Stomach (tissue), 9 donors: ENCODE data around the gene DAND5. TPM values are rescaled to one million over a fixed set of nuclear protein-coding genes. Genes with fewer than 3 reads are reported as not detected.
"Not testable (repeated sequence)": the region's sequence is repeated elsewhere in the genome, so short reads cannot be mapped to it uniquely, and the experiment has no call there.

Experiments used
- DNase-seq, 2 donors: peaks; one replicate each; pipeline versions ENCODE4 v3.0.0 to v3.0.0-alpha.2; 2013 to 2019
- H3K27ac ChIP-seq, 5 donors: fragments of 200-600 bp in 4 of 5; sonication (generic) in 4 of 5; one replicate each; pipeline ENCODE4 v1.5.1; 2013 to 2019; ENCODE audit warnings: mild to moderate bottlenecking in 1 of 5, moderate library complexity in 1 of 5
- H3K27me3 ChIP-seq, 3 donors: fragments of 200-600 bp; sonication (generic); one replicate each; pipeline ENCODE4 v1.5.1; 2017 to 2019; ENCODE audit warnings: mixed run types in 1 of 3
- H3K36me3 ChIP-seq, 4 donors: fragments of 200-600 bp; sonication (generic); 1 replicate in 3 of 4; 2 replicates in 1 of 4; pipeline ENCODE4 v1.5.1; 2016 to 2019
- H3K4me1 ChIP-seq, 4 donors: fragments of 200-600 bp; sonication (generic); one replicate each; pipeline ENCODE4 v1.5.1; 2016 to 2019
- H3K4me3 ChIP-seq, 4 donors: fragments of 200-600 bp; sonication (generic) in 3 of 4; one replicate each; pipeline ENCODE4 v1.5.1; 2016 to 2019; ENCODE audit warnings: mild to moderate bottlenecking in 1 of 4
- H3K9me3 ChIP-seq, 4 donors: fragments of 200-600 bp; sonication (generic); one replicate each; pipeline ENCODE4 v1.5.1; 2016 to 2019
- CTCF ChIP-seq, 7 experiments: fragments of 450-650 bp in 4 of 7; fragments of 200-600 bp in 3 of 7; sonication (generic) in 3 of 7; IDR thresholded peaks; one replicate each; pipeline ENCODE4 v1.5.1; 2016 to 2019; ENCODE audit warnings: antibody characterized with exemption in 7 of 7, control low read depth in 2 of 7, mild to moderate bottlenecking in 1 of 7
- EP300 ChIP-seq: sonication (generic); formaldehyde crosslinking; IDR thresholded peaks from one replicate; pipeline ENCODE4 v1.6.1; 2017; ENCODE audit warnings: antibody characterized with exemption
- POLR2A ChIP-seq, 4 donors: fragments of 450-650 bp; IDR thresholded peaks; one replicate each; pipeline ENCODE4 v1.6.1; 2016; ENCODE audit warnings: antibody characterized with exemption in 4 of 4, control low read depth in 2 of 4, mild to moderate bottlenecking in 1 of 4, moderate library complexity in 1 of 4
- POLR2AphosphoS5 ChIP-seq, 3 donors: sonication (generic); formaldehyde crosslinking; IDR thresholded peaks; one replicate each; pipeline ENCODE4 v1.6.1; 2016; ENCODE audit warnings: antibody characterized with exemption in 3 of 3
- WGBS, 5 donors: extraction: QIAGEN DNeasy Blood & Tissue Kit in 3 of 5; methylation state at CpG; one replicate each; pipeline versions ENCODE4 v1.1.5 to v1.1.7; 2013 to 2018; 5-methylcytosine and 5-hydroxymethylcytosine counted together
- intact Hi-C: fragments of 100-400 bp; cut with DNase I; formaldehyde crosslinking; loops from one replicate; pipeline ENCODE4 v1.15.1; 2023; ENCODE audit warnings: low total_unique reads
- polyA plus RNA-seq, 3 donors: library from polyadenylated mRNA; stranded (reverse); fragments of 200-250 nt; gene quantifications; one replicate each; pipeline ENCODE4 v1.2.3, GENCODE V29; 2013
- total RNA-seq, 5 donors: library from RNA; depleted of rRNA; stranded (reverse); fragments of >200 nt; gene quantifications; one replicate each; pipeline versions ENCODE4 v1.1.0 to v1.2.3, GENCODE V29; 2014 to 2016
- donor health status: healthy with polysubstance abuse.
- donor health status: Bipolar disorder and iron deficiency.
- donor health status: healthy.

Gene DAND5
- total and polyA plus RNA-seq, 8 donors, result 0.12 to 0.58 (median 0.13) TPM; not detected in 5

- TF ChIP-seq CTCF (IDR thresholded peaks at IDR 0.05) (no peak), POLR2AphosphoS5 (IDR thresholded peaks at IDR 0.05) (no peak), POLR2A (IDR thresholded peaks at IDR 0.05) (no peak), EP300 (no peak)
- Histone ChIP-seq H3K27me3 (no peaks in the 10 kb centered on the region), H3K27ac (peak overlapping the region; percentile 84 to 95 (median 94)), H3K4me3 (peak overlapping the region; percentile 82 to 100 (median 92)), H3K9me3 (no peaks in the 10 kb centered on the region), H3K4me1 (peaks cover 33 to 54% (median 47%) of the 10 kb centered on the region in 4 donors), H3K36me3 (peaks cover 22 to 46% (median 43%) of the 10 kb centered on the region in 4 donors)
- DNase-seq, result no peak
- intact Hi-C loops, result no loop called here
- 33 to 55% (median 41%) methylated on average over 9 to 12 of the region's 12 CpGs for WGBS, 5 donors
Measured at GRCh38 chr19:12955996-12956395, 13.4 kb upstream of the DAND5 start.

GRCh38 chr19:12956446-12957388 lies 12.7 kb upstream of the DAND5 start, which contains the start of gene GADD45GIP1:
Gene GADD45GIP1, minus strand, starts transcription at chr19:12957223. Its CDS starts 11 bp downstream, at chr19:12957212.
- H3K27me3 ChIP-seq, result no peaks in the 10 kb centered on the region
- H3K4me1 ChIP-seq, result peaks cover 33 to 54% (median 47%) of the 10 kb centered on the region in 4 donors
- DNase-seq, result peak; percentile 79 to 93
- 2 to 5% (median 3%) methylated on average over 40 to 84 of the region's 84 CpGs for WGBS, 5 donors
- H3K27ac ChIP-seq, result peak within 1 kb of the TSS; percentile 84 to 95 (median 94)
- TF ChIP-seq EP300 (no peak), POLR2A (IDR thresholded peaks at IDR 0.05) (peak in 1 of 4 donors; percentile 57), POLR2AphosphoS5 (IDR thresholded peaks at IDR 0.05) (peak in 2 of 3 donors; percentile 77 to 87)
- H3K36me3 ChIP-seq, result peaks cover 15 to 39% (median 35%) of the 10 kb centered on the region in 4 donors
- peak within 1 kb of the TSS; percentile 82 to 100 (median 92) for H3K4me3 ChIP-seq
- intact Hi-C loops, result no loop called here
- no peaks in the 10 kb centered on the region for H3K9me3 ChIP-seq

- Histone ChIP-seq H3K27ac (peak overlapping the region; percentile 84 to 95 (median 94)), H3K4me3 (peak overlapping the region; percentile 82 to 100 (median 92)), H3K36me3 (peaks cover 8 to 31% (median 28%) of the 10 kb centered on the region in 4 donors), H3K4me1 (peaks cover 31 to 50% (median 46%) of the 10 kb centered on the region in 4 donors)
- H3K27me3 ChIP-seq, DNase-seq, H3K9me3 ChIP-seq, intact Hi-C loops: not testable (repeated sequence)
- 21 to 40% (median 36%) methylated on average over 31 of the region's 31 CpGs for WGBS, 5 donors
Measured at GRCh38 chr19:12957389-12957952, 11.9 kb upstream of the DAND5 start.

- 58 to 67% (median 63%) methylated on average over 6 of the region's 6 CpGs for WGBS, 5 donors
- DNase-seq, result no peak
Measured at GRCh38 chr19:12959481-12959880, 9.9 kb upstream of the DAND5 start.

More at GRCh38 chr19:12959481-12959880, 9.9 kb upstream of the DAND5 start:
- Histone ChIP-seq H3K36me3 (peaks cover 0 to 11% (median 8%) of the 10 kb centered on the region in 4 donors), H3K4me1 (peaks cover 17 to 30% (median 28%) of the 10 kb centered on the region in 4 donors), H3K27ac (no peak overlapping the region), H3K27me3 (no peaks in the 10 kb centered on the region), H3K9me3 (no peaks in the 10 kb centered on the region), H3K4me3 (no peak overlapping the region)
- no peak for TF ChIP-seq POLR2AphosphoS5 (IDR thresholded peaks at IDR 0.05)
- no peak for TF ChIP-seq EP300
- TF ChIP-seq CTCF (IDR thresholded peaks at IDR 0.05), result no peak
- no peak for TF ChIP-seq POLR2A (IDR thresholded peaks at IDR 0.05)
- intact Hi-C loops, result no loop called here
